Motor neuron (in vitro differentiated cells): Measurements from ENCODE around the gene NES. TPM values are rescaled to one million over a fixed set of nuclear protein-coding genes. Genes with fewer than 3 reads are reported as not detected.

Source experiments
- ATAC-seq, 8 experiments: fragments of 200-7000 bp; cut with Tn5 transposase; replicated peaks in 6 of 8; 2 replicates each; pipeline ENCODE4 v1.8.0; 2021; ENCODE audit warnings: mild to moderate bottlenecking in 8 of 8, moderate library complexity in 8 of 8
- H3K27ac ChIP-seq, 2 donors: fragments of 250-450 bp; sonication (Bioruptor Pico); 2 replicates each; pipeline ENCODE4 v1.9.0; 2021; ENCODE audit warnings: antibody characterized with exemption in 2 of 2, mild to moderate bottlenecking in 2 of 2, moderate library complexity in 1 of 2
- H3K4me1 ChIP-seq, 2 donors: fragments of 250-450 bp; sonication (Bioruptor Pico); replicated peaks in 1 of 2; 2 replicates each; pipeline ENCODE4 v1.6.1; 2021; ENCODE audit warnings: antibody characterized with exemption in 2 of 2, mild to moderate bottlenecking in 2 of 2, moderate library complexity in 1 of 2
- H3K4me3 ChIP-seq, 5 donors: fragments of 250-450 bp; sonication (Bioruptor Pico); 2 replicates each; pipeline ENCODE4 v1.9.0; 2021; ENCODE audit warnings: antibody characterized with exemption in 5 of 5, mild to moderate bottlenecking in 5 of 5, moderate library complexity in 4 of 5
- WGBS, 10 experiments: fragments of 450-650 bp; shearing (Covaris generic); methylation state at CpG; one replicate each; pipeline ENCODE4 v1.0.0; 2022; 5-methylcytosine and 5-hydroxymethylcytosine counted together
- in situ Hi-C, 9 experiments: fragments of 400-800 bp; cut with MboI; loops; one replicate each; pipeline ENCODE4 v1.15.0; 2021; ENCODE audit warnings: low sequenced_read_pairs in 9 of 9, low pct_unique_long_range_greater_than_20kb in 2 of 9; ENCODE audit not compliant: unreplicated experiment in 9 of 9
- total RNA-seq, 8 experiments: library from RNA; unstranded; fragments of 300-600 nt; gene quantifications; 2 replicates each; pipeline versions ENCODE4 v1.2.3 to v1.2.4, GENCODE V29; 2022

NES gene
- total RNA-seq, 8 experiments from 2014 or later = 5.5 to 863 (median 150) TPM

DNA sequence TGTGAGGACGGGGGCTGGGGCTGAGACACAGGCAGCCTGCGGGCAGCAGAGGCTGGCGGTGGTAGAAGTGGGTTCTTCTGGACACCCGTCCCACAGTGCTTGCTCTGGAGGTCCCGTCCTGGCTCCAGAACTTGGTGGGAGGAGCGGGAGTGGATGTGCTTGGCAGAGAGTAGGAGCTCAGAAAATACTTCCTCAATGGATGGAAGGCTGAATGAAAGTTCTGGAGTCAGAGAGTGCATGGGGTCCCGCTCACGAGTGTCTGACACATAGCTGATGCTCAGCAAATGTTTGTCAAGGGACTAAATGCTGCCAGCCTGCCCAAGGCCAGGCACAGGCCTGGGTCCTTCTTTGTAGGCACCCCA, 13.4 kb upstream of the NES start:
- 21 to 43% (median 30%) methylated on average over 2 to 8 of the region's 8 CpGs; no CpG with 5 or more reads in 6 of the 10 experiments for WGBS, 10 experiments
- Histone ChIP-seq H3K4me3 (no peak overlapping the region), H3K4me1 (peaks cover 53 to 58% of the 10 kb centered on the region in 2 donors)

GRCh38 chr1:156689953-156690674, 12.9 kb upstream of the NES start:
- peak overlapping the region in 1 of 2 donors; percentile 56 for H3K27ac ChIP-seq
- peak in 4 of 8 experiments; percentile 20 to 40 (median 28) for ATAC-seq
- 23 to 57% (median 31%) methylated on average over 1 to 4 of the region's 10 CpGs; no CpG with 5 or more reads in 5 of the 10 experiments for WGBS, 10 experiments
- in situ Hi-C loops = loop anchor here in 3 of 9 experiments (5.0 to 25.0 kb wide), 2 partner anchors 32 to 172 kb away; partner anchors contain the start of genes INSRR (in 2 of the 3) and NTRK1 (in 2 of the 3)
- peaks cover 53 to 58% of the 10 kb centered on the region in 2 donors for H3K4me1 ChIP-seq
- peak overlapping the region in 4 of 5 donors; percentile 11 to 24 (median 17) for H3K4me3 ChIP-seq

More for the DNA sequence above, 13.4 kb upstream of the NES start:
- H3K27ac ChIP-seq = peak overlapping the region in 1 of 2 donors; percentile 61
- no peak for ATAC-seq
- in situ Hi-C loops = loop anchor here in 2 of 9 experiments (25.0 kb wide), 1 partner anchor 172 kb away; the partner anchor contains the start of genes INSRR (in 2 of the 2) and NTRK1 (in 2 of the 2)

DNA sequence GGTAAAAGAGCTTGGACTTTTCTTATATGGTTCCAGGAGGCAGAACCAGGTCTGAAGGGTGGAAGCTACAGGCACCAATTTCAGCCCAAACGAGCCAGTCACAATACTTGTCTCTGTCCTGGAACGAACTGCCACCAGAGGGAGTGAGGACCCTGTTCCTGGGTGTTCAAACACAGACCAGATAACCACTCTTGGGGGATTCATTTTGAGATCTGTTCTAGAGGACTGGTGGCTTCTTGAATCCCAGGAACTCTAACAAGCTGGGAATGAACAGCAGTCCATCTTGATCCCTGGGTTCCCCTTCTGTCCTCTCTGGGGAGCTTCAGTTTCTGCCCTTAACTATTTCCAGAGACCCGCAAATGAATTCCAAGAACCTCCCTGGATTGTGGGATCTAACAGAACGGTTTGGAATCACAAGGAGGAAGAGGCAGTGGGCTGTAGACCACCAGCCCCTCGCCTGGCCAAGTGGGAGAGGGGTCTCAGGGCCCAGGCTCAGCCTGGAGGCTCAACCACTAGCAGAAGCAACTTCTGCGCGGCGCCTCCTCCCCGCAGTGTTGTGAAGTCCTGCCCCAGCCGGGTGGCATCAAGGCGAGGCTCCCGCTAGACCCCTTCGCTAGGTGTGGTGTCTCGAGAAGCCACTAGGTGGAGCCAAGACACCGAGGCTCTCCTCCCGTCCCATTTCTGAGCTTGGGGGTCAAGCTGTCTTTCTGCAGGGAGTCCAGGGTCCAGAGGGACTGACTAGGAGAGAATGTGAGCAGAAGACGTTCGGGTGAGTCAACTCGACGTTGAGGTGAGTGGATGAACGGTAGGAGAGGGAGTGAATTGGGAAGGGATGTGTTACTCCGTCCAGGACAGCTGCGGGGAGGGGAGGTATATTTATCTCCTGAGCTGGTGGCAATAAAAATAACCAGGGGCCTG, 12.1 kb upstream of the NES start:
- ATAC-seq = peak; percentile 81 to 96 (median 89)
- H3K4me1 ChIP-seq = peaks cover 52 to 54% of the 10 kb centered on the region in 2 donors
- peak overlapping the region; percentile 11 to 24 (median 16) for H3K4me3 ChIP-seq
- 0 to 20% (median 1%) methylated on average over 1 to 17 of the region's 23 CpGs; no CpG with 5 or more reads in 2 of the 10 experiments for WGBS, 10 experiments
- in situ Hi-C loops = loop anchor here in 3 of 9 experiments (5.0 to 25.0 kb wide), 2 partner anchors 33 to 173 kb away; partner anchors contain the start of genes INSRR (in 2 of the 3) and NTRK1 (in 2 of the 3)
- peak overlapping the region in 1 of 2 donors; percentile 56 for H3K27ac ChIP-seq

DNA sequence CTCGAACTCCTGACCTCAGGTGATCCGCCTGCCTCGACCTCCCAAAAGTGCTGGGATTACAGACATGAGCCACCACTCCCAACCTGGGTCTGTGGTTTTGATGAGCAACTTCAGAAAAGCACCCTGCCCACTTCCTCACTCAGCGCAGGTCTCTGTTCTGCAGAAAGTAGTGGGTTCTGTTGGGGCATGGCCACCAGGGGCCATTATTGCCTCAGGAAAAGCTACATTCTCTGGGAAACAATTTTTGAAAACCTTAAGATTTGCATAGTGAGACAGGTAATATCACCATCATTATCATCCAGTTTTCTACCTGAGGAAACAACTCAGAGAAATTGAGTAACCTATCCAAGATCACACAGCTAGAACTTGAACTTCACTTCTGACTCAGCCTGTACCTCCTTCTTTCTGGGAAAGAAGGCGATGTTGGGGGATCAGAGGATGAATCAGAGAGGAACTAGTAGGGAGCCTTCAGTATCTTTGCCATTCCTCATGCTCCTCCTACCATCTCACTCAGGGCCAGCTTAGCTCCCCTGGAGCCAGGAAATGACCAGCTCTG, 7.1 kb upstream of the NES start:
- Histone ChIP-seq H3K4me3 (no peak overlapping the region), H3K27ac (no peak overlapping the region), H3K4me1 (peaks cover 3 to 6% of the 10 kb centered on the region in 2 donors)
- WGBS, 10 experiments = 0 to 100% (median 90%) methylated on average over 1 to 5 of the region's 5 CpGs; no CpG with 5 or more reads in 3 of the 10 experiments
- in situ Hi-C loops = loop anchor here in 2 of 9 experiments (25.0 kb wide), 1 partner anchor 178 kb away; the partner anchor contains the start of genes INSRR (in 2 of the 2) and NTRK1 (in 2 of the 2)
- ATAC-seq = no peak

- ATAC-seq = peak in 1 of 8 experiments; percentile 30
- WGBS, 10 experiments = 39 to 100% (median 67%) methylated on average over 1 to 5 of the region's 5 CpGs; no CpG with 5 or more reads in 1 of the 10 experiments
- in situ Hi-C loops = loop anchor here in 2 of 9 experiments (25.0 kb wide), 1 partner anchor 180 kb away; the partner anchor contains the start of genes INSRR (in 2 of the 2) and NTRK1 (in 2 of the 2)
Observed at GRCh38 chr1:156682166-156682890, 5.1 kb upstream of the NES start.

GRCh38 chr1:156681196-156681960, 4.2 kb upstream of the NES start:
- in situ Hi-C loops = loop anchor here in 2 of 9 experiments (25.0 kb wide), 1 partner anchor 181 kb away; the partner anchor contains the start of genes INSRR (in 2 of the 2) and NTRK1 (in 2 of the 2)
- H3K27ac ChIP-seq = no peak overlapping the region
- ATAC-seq = no peak
- H3K4me1 ChIP-seq = peaks cover 6 to 8% of the 10 kb centered on the region in 2 donors
- no peak overlapping the region for H3K4me3 ChIP-seq
- WGBS, 10 experiments = 47 to 100% (median 86%) methylated on average over 1 to 6 of the region's 8 CpGs; no CpG with 5 or more reads in 3 of the 10 experiments

More at GRCh38 chr1:156682166-156682890, 5.1 kb upstream of the NES start:
- Histone ChIP-seq H3K4me3 (no peak overlapping the region), H3K27ac (no peak overlapping the region), H3K4me1 (peaks cover 6 to 8% of the 10 kb centered on the region in 2 donors)

DNA sequence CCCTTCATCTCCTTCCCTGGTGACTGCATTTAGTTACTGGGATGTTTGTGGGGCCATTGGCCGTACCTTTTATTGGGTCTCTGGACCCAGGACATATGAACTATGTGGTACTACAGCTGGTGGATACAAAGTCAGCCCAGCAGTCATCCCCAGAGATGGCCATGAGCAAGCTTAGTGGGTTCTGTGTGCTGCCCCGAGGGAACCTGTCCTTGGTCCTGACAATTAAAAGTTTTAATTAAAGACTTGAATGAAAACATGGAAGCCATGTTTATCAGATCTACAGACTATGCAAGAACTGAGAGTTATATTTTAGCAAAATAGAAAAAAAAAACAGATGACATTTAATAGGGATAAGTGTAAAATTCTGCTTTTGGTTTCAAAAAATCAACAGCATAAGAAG, 2.8 kb upstream of the NES start:
- 25 to 90% (median 46%) methylated on average over 1 to 2 of the region's 2 CpGs; no CpG with 5 or more reads in 1 of the 10 experiments for WGBS, 10 experiments
- in situ Hi-C loops = loop anchor here in 2 of 9 experiments (25.0 kb wide), 1 partner anchor 182 kb away; the partner anchor contains the start of genes INSRR (in 2 of the 2) and NTRK1 (in 2 of the 2)
- Histone ChIP-seq H3K27ac (no peak overlapping the region), H3K4me1 (peaks cover 8 to 9% of the 10 kb centered on the region in 2 donors), H3K4me3 (no peak overlapping the region)
- no peak for ATAC-seq

- 0 to 7% (median 5%) methylated on average over 2 to 21 of the region's 22 CpGs; no CpG with 5 or more reads in 1 of the 10 experiments for WGBS, 10 experiments
- H3K4me1 ChIP-seq = peaks cover 26 to 31% of the 10 kb centered on the region in 2 donors
- H3K4me3 ChIP-seq = peak overlapping the region; percentile 27 to 69 (median 59)
- peak overlapping the region; percentile 93 to 97 for H3K27ac ChIP-seq
- in situ Hi-C loops = loop anchor here in 2 of 9 experiments (25.0 kb wide), 1 partner anchor 184 kb away; the partner anchor contains the start of genes INSRR (in 2 of the 2) and NTRK1 (in 2 of the 2)
- peak in 4 of 8 experiments; percentile 1 to 73 (median 52) for ATAC-seq
Observed at GRCh38 chr1:156677616-156678596, 699 bp upstream of the NES start.

DNA sequence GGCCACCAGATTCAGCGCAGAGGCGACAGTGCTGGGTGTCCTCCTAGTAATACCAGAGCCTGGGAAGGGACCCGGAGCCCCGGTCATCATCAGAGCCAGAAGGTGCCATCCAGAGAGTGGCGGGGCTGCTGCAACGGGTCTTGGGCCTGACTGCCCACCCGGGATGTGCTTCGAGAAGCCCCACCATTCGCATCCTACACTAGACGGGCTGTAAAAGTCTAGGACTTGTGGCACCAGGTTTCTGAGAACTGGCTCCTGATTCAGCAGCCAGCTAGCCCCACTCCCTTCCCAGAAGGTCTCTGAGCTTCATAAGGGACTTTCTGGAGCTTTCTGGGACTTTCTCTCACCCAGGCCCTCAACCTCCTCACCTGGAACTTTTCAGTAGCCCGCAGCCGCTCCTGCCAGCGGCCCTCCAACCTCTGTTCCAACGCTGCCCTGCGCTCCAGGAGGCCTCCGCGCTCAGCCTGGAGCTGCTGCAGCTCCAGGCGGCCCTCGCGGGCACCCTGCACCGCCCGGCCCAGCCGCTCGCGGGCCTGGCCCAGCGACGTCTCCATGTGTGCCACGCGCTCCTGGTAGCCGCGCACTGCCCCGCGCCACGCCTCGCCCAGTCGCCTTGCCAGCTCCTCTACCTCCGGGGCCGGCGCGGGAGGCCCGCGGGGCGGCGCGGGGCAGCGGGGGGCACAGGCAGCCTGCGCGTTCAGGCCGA, 940 bp downstream of the NES start:
- H3K27ac ChIP-seq = peak overlapping the region; percentile 93 to 97
- peak in 3 of 8 experiments; percentile 21 to 36 (median 21) for ATAC-seq
- 0 to 58% (median 1%) methylated on average over 1 to 13 of the region's 49 CpGs; no CpG with 5 or more reads in 1 of the 10 experiments for WGBS, 10 experiments
- in situ Hi-C loops = loop anchor here in 2 of 9 experiments (25.0 kb wide), 1 partner anchor 186 kb away; the partner anchor contains the start of genes INSRR (in 2 of the 2) and NTRK1 (in 2 of the 2)
- H3K4me3 ChIP-seq = peak overlapping the region; percentile 27 to 69 (median 59)
- H3K4me1 ChIP-seq = peaks cover 37 to 47% of the 10 kb centered on the region in 2 donors
